HG02678 (cell line): ENCODE results near the gene MSL1.

Experiments used
- ATAC-seq: cut with Tn5 transposase; IDR thresholded peaks from one replicate; pipeline ENCODE4 v1.9.1; 2021; ENCODE audit warnings: mild to moderate bottlenecking, moderate library complexity; ENCODE audit not compliant: unreplicated experiment

The MSL1 gene

GRCh38 chr17:40121181-40122135 is at the start of gene MSL1:
MSL1 (plus strand) TSS chr17:40121971; CDS start chr17:40122613, 642 bp downstream.
- ATAC-seq = peak; percentile 50

DNA sequence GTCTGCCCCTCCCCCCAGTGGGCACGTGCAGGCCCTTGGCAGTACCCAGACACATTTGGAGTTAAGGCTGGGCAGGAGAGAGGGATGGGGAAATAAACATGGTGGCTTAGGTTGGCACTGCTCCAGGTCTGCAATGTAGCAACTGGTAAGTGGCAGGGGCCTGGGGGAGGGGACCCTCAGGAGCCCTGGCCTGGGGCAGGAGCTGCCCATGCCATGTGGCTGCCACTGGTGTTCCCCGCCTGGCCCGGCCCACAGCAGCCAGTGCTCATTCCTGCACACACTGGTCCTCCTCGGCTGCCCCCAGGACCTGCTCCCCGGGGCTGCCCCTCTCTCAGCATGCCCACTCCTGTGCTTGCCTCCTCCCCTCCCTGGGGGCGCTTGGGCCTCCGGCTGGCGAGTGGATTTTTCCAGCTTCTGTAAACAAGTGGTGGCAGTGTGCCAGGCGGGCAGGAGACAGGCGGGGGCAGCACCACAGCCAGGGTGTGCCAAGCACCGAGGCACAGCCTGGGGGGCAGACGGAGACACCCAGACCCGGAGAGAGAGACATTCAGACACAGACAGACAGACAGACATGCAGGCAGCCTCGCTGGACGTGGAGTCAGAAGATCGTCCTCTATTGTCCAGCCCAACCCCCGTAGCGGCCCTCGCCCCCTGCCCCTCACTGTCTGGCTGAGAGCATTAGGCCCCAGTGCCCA is 49.6 kb upstream of the MSL1 start:
- no peak for ATAC-seq

GRCh38 chr17:40072735-40073346 is 48.9 kb upstream of the MSL1 start:
- ATAC-seq = no peak

GRCh38 chr17:40073454-40074174 is 48.2 kb upstream of the MSL1 start:
- no peak for ATAC-seq

DNA sequence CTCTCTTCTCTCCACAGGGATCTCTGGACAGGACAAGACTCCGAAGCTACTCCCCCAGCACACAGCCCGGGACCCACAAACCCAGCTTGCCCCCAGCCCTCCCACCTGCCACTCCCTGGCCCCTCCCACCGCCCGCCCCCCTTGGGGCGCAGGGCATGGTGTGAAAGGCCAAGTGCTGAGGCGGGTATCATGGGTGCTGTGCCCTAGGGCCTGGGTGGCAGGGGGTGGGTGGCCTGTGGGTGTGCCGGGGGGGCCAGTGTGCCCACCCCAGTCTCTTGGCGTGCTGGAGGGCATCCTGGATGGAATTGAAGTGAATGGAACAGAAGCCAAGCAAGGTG is 47.6 kb upstream of the MSL1 start:
- no peak for ATAC-seq

DNA sequence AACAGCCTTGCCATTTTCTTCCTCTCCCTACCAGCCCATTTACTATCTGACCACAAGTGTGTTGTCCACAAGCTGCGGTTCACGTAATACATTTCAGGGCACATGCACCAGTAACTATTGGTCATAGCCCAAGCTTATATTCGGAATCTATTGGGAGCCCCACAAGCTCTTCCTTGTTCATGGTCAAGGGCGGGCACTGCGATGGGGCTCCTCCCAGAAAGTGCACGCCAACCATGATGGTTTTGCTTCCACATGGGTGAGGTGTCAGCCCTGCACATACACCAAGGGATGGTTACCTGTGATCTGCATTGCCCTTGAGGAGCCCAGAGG is 46.9 kb upstream of the MSL1 start:
- no peak for ATAC-seq

GRCh38 chr17:40075201-40075941 is 46.4 kb upstream of the MSL1 start:
- ATAC-seq = no peak

DNA sequence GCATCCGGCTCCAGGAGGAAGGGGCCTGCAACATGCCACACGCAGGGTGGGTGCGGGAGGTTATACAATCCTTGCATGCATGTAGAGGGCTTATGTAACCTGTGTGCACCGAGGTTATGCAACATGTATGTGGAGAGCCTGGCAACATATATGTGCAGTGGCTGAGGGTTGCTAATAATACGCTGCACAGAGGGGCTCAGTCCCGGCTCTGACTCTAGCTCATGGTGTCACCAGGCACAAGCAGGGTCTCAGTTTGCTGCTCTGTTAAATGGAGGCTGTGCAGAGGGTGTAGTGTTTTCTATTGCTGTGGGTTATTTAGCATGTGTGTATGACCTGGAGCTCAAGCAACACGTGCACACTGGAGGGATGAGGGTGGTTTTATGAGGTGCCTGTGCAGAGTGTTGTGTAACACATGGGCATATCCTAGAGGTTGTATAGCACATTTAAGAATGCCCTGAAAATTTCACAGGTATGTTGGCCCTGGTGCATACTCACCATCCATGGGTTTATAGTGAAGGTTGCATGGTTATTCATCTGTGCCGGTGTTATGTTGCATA is 45.8 kb upstream of the MSL1 start:
- no peak for ATAC-seq

- ATAC-seq = no peak
Observed at GRCh38 chr17:40076591-40076990, 45.2 kb upstream of the MSL1 start.

DNA sequence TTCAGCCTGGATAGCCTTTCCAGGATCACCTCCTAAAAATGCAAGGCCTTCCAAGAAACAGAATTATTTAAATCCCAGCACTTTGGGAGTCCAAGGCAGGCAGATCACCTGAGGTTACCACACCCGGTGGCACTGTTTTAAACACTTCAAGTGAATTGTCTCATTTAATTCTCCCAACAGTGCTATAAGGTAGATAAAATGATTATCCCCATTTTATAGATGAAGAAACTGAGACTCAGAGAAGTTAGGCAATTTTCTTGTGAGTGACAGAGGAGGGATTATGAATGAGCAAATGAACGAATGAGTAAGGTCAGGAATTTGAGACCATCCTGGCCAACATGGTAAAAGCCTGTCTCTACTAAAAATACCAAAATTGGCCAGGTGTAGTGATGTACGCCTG is 42.2 kb upstream of the MSL1 start:
- no peak for ATAC-seq

DNA sequence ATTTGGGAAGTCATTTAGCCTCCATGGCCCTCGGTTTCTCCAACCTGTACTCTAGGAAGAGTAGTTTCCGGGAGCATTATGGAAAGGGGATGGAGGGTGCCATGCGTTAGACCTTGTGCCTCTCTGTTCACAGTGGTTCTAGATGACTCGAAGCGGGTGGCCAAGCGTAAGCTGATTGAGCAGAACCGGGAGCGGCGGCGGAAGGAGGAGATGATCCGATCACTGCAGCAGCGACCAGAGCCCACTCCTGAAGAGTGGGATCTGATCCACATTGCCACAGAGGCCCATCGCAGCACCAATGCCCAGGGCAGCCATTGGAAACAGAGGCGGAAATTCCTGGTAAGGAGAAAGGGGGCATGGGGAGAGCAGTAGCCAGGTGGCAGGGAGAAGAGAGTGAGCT is 37.3 kb upstream of the MSL1 start:
- no peak for ATAC-seq

GRCh38 chr17:40086150-40087044 is 35.4 kb upstream of the MSL1 start:
- ATAC-seq = no peak

- ATAC-seq = no peak
Observed at GRCh38 chr17:40087049-40087794, 34.5 kb upstream of the MSL1 start.

DNA sequence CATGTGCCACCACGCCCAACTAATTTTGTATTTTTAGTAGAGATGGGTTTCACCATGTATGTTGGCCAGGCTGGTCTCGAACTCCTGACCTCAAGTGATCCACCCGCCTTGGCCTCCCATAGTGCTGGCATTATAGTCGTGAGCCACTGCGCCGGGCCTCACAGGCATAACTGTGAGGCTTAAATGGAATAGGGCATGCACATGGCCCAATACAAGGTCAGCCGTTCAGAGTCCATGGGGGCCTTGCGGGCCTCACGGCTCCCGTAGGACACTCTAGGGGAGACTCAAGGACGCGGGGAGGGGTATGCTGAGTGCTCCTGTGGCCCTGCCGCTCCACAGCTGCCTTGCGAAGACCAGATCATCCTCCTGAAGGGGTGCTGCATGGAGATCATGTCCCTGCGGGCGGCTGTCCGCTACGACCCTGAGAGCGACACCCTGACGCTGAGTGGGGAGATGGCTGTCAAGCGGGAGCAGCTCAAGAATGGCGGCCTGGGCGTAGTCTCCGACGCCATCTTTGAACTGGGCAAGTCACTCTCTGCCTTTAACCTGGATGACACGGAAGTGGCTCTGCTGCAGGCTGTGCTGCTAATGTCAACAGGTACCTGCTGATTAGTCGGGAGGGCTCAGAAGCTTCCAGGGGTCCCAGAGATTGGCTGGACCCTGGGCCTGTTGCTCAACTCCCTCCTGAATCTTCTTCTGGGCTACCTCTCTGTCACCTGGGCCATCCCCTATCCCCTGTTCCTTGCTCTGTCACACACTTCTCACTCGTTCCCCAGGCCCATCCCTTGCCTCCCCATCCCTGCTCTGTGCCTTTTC is 33.7 kb upstream of the MSL1 start:
- no peak for ATAC-seq

DNA sequence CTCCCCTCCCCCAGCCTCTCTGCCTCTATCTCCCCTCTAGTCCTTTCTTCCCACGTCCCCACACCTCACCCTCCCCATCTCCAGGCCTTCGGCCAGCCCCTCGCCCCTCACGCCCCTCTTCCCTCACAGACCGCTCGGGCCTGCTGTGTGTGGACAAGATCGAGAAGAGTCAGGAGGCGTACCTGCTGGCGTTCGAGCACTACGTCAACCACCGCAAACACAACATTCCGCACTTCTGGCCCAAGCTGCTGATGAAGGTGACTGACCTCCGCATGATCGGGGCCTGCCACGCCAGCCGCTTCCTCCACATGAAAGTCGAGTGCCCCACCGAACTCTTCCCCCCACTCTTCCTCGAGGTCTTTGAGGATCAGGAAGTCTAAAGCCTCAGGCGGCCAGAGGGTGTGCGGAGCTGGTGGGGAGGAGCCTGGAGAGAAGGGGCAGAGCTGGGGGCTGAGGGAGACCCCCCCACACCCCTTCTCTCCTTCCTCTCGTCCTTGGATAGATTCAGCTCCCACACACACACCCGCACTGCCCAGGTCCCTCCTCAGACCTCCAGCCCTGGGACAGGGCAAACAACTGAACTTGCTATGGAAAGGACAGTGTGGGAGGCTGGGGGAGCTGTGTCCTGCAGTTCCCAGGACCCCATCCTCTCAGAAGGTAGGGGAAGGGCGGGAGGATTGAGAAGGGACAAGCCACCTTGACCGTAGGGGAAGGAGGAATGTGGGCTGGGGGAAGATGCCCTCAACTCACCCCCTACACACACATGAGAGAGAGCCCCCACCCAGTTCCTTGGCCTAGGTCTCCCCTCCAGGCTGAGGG is 32.5 kb upstream of the MSL1 start:
- no peak for ATAC-seq

GRCh38 chr17:40090237-40091119 is 31.3 kb upstream of the MSL1 start:
- ATAC-seq = no peak
